ENCODE results near the gene RUSF1. TPM values are rescaled to one million over a fixed set of nuclear protein-coding genes. Genes with fewer than 3 reads are reported as not detected.

RUSF1 gene
- total and polyA plus RNA-seq, 10 of the 15 experiments (the other 5 are each of a cell fraction or from before 2014, with no cell fraction given): 0.20 to 46.3 (median 29.7) TPM

GRCh38 chr16:31536804-31537361 lies 28.7 kb upstream of the RUSF1 start:
- Histone ChIP-seq H3K79me2 (ENCODE audit: control insufficient read depth, insufficient read depth, low read length) (no peaks in the 10 kb centered on the region), H3K4me3 (no peak overlapping the region), H2AFZ (ENCODE audit: control insufficient read depth, low read depth, low read length) (no peak overlapping the region), H3K4me1 (ENCODE audit: control insufficient read depth, insufficient read depth, low read length) (no peaks in the 10 kb centered on the region), H3K9me3 (replicated peaks; ENCODE audit: control insufficient read depth, insufficient read depth, low read length) (no peaks in the 10 kb centered on the region; the same call in 2 of the 3 replicates), H3K9ac (ENCODE audit: control insufficient read depth, insufficient read depth, low read length) (no peak overlapping the region), H4K20me1 (ENCODE audit: control insufficient read depth, insufficient read depth) (no peaks in the 10 kb centered on the region), H3K27me3 (replicated peaks in 1 of 2; ENCODE audit: control insufficient read depth in 2 of 2, insufficient read depth in 2 of 2, low read length in 1 of 2) (no peaks in the 10 kb centered on the region), H3K27ac (ENCODE audit: control insufficient read depth, insufficient read depth) (no peak overlapping the region), H3K4me2 (ENCODE audit: control insufficient read depth, insufficient read depth) (no peak overlapping the region), H3K36me3 (ENCODE audit: control insufficient read depth in 2 of 2, insufficient read depth in 2 of 2, low read length in 1 of 2) (no peaks in the 10 kb centered on the region)
- DNase-seq (ENCODE audit: low read depth, low spot score): no peak
- ATAC-seq: no peak
- 87% methylated on average over 21 of the region's 21 CpGs for WGBS (ENCODE audit: insufficient coverage, insufficient replicate concordance, low lambda C conversion rate, missing lambda C conversion rate)
- intact Hi-C loops (cut with micrococcal nuclease; ENCODE audit: unreplicated experiment): no loop called here
- TF ChIP-seq ZNF384 (IDR thresholded peaks at IDR 0.05; ENCODE audit: borderline replicate concordance, low read depth, low read length) (no peak), ZNF687 (IDR thresholded peaks at IDR 0.05) (no peak), NFIC (IDR thresholded peaks at IDR 0.05; ENCODE audit: low read depth, low read length) (no peak), ZNF592 (IDR thresholded peaks at IDR 0.05) (no peak), ZSCAN29 (IDR thresholded peaks at IDR 0.05) (no peak), BACH1 (IDR thresholded peaks at IDR 0.05; ENCODE audit: borderline replicate concordance) (no peak), EP300 (IDR thresholded peaks at IDR 0.05; ENCODE audit: borderline replicate concordance in 1 of 2, control insufficient read depth in 1 of 2, low read depth in 2 of 2, low read length in 2 of 2) (no peak), SREBF1 (IDR thresholded peaks at IDR 0.05; ENCODE audit: low read length) (no peak), SUZ12 (IDR thresholded peaks at IDR 0.05; ENCODE audit: unreplicated experiment) (no peak), CHD2 (IDR thresholded peaks at IDR 0.05; ENCODE audit: borderline replicate concordance, low read depth, low read length) (no peak), GABPA (IDR thresholded peaks at IDR 0.05; ENCODE audit: low read depth) (no peak)
- TF ChIP-seq, protein P1, sequence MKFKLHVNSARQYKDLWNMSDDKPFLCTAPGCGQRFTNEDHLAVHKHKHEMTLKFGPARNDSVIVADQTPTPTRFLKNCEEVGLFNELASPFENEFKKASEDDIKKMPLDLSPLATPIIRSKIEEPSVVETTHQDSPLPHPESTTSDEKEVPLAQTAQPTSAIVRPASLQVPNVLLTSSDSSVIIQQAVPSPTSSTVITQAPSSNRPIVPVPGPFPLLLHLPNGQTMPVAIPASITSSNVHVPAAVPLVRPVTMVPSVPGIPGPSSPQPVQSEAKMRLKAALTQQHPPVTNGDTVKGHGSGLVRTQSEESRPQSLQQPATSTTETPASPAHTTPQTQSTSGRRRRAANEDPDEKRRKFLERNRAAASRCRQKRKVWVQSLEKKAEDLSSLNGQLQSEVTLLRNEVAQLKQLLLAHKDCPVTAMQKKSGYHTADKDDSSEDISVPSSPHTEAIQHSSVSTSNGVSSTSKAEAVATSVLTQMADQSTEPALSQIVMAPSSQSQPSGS (IDR thresholded peaks at IDR 0.05; ENCODE audit: low read length): no peak
- ChIA-PET RAD21 (ENCODE audit: unreplicated experiment) (no interaction called here), CTCF (no interaction called here), SMC1A (ENCODE audit: uncharacterized antibody, unreplicated experiment) (no interaction called here), POLR2A (no interaction called here)
- no TSS peak for BruUV-seq (replicated peaks)
- in situ Hi-C loops (cut with MboI): no loop called here
- FAIRE-seq: no peak

Data from GM12878 (cell line).